A673 (cell line): ENCODE results near the gene MGAT3. TPM values are rescaled to one million over a fixed set of nuclear protein-coding genes. Genes with fewer than 3 reads are reported as not detected.

ENCODE experiments used
- BruUV-seq: library from RNA; stranded (reverse); fragments of 400-500 nt; replicated peaks from 2 replicates; lab custom pipeline; 2021; lab: Mats Ljungman, UMichigan
- CTCF ChIA-PET: fragments of 300-600 bp; sonication (Branson Sonifier 250); formaldehyde crosslinking; loops from one replicate; lab custom pipeline; 2022; ENCODE audit warnings: antibody characterized with exemption; lab: Charles Lee
- POLR2A ChIA-PET: fragments of 300-600 bp; sonication (Branson Sonifier 250); formaldehyde crosslinking; loops from one replicate; lab custom pipeline; 2022; ENCODE audit warnings: antibody characterized with exemption; ENCODE audit not compliant: low non-redundant PET; lab: Charles Lee
- DNase-seq: peaks from one replicate; pipeline ENCODE4 v3.0.0-alpha.2; 2015; ENCODE audit warnings: low spot score
- H3K27ac ChIP-seq: fragments of 200-600 bp; sonication (generic); 2 replicates; pipeline ENCODE4 v1.5.1; 2016; ENCODE audit warnings: mixed run types, low read depth, mild to moderate bottlenecking, mixed read lengths, antibody characterized with exemption, low read length; ENCODE audit not compliant: poor library complexity, severe bottlenecking
- H3K27me3 ChIP-seq: fragments of 200-600 bp; sonication (generic); replicated peaks from 2 replicates; pipeline ENCODE4 v1.6.1; 2017; ENCODE audit warnings: mixed run types, low read depth, mild to moderate bottlenecking, mixed read lengths, antibody characterized with exemption, low read length; ENCODE audit not compliant: insufficient read depth, poor library complexity
- H3K36me3 ChIP-seq: fragments of 200-600 bp; sonication (generic); 2 replicates; pipeline ENCODE4 v1.6.1; 2016; ENCODE audit warnings: mixed run types, mild to moderate bottlenecking, mixed read lengths, antibody characterized with exemption, low read length; ENCODE audit not compliant: insufficient read depth, poor library complexity, severe bottlenecking
- H3K4me1 ChIP-seq: fragments of 200-600 bp; sonication (generic); 2 replicates; pipeline ENCODE4 v1.6.1; 2017; ENCODE audit warnings: mixed run types, mild to moderate bottlenecking, mixed read lengths, antibody characterized with exemption, low read length; ENCODE audit not compliant: insufficient read depth, poor library complexity, severe bottlenecking
- H3K4me3 ChIP-seq: fragments of 200-600 bp; sonication (generic); 2 replicates; pipeline ENCODE4 v1.5.1; 2016; ENCODE audit warnings: low read depth, mixed run types, mild to moderate bottlenecking, mixed read lengths, low read length; ENCODE audit not compliant: poor library complexity, severe bottlenecking
- H3K9me3 ChIP-seq: fragments of 200-600 bp; sonication (generic); 2 replicates; pipeline ENCODE4 v1.6.1; 2016; ENCODE audit warnings: mixed run types, low read depth, mild to moderate bottlenecking, mixed read lengths, antibody characterized with exemption, low read length; ENCODE audit not compliant: poor library complexity, severe bottlenecking
- CTCF ChIP-seq: fragments of 300-800, 200-600 bp; sonication (generic); conservative IDR thresholded peaks from 2 replicates; pipeline ENCODE4 v1.5.1; 2017; ENCODE audit warnings: low read depth, mild to moderate bottlenecking, antibody characterized with exemption, low read length, moderate library complexity, mixed read lengths
- EZH2 ChIP-seq: fragments of 200-600 bp; sonication (generic); IDR thresholded peaks from 2 replicates; pipeline ENCODE4 v1.6.1; 2017; ENCODE audit warnings: borderline replicate concordance, low read depth, mild to moderate bottlenecking, mixed read lengths, antibody characterized with exemption, low read length; ENCODE audit not compliant: poor library complexity, severe bottlenecking
- intact Hi-C: fragments of 100-400 bp; cut with micrococcal nuclease; formaldehyde crosslinking; loops from one replicate; pipeline ENCODE4 v1.10.0; 2022; ENCODE audit not compliant: unreplicated experiment
- total RNA-seq: library from RNA; stranded (reverse); gene quantifications from 2 replicates; pipeline ENCODE4 v1.2.3, GENCODE V29; 2021

The MGAT3 gene
- total RNA-seq, 1 experiment from 2014 or later, result 2.7 TPM

GRCh38 chr22:39422721-39423120 lies 34.1 kb upstream of the MGAT3 start:
- H3K4me3 ChIP-seq, result no peak overlapping the region
- ChIA-PET POLR2A (no interaction called here), CTCF (no interaction called here)
- H3K27ac ChIP-seq, result no peak overlapping the region
- BruUV-seq, result no TSS peak
- H3K4me1 ChIP-seq, result peaks cover 4% of the 10 kb centered on the region
- H3K27me3 ChIP-seq, result no peaks in the 10 kb centered on the region
- DNase-seq, result no peak
- intact Hi-C loops, result no loop called here
- H3K36me3 ChIP-seq, result peaks cover 60% of the 10 kb centered on the region
- no peaks in the 10 kb centered on the region for H3K9me3 ChIP-seq
- TF ChIP-seq CTCF (no peak), EZH2 (no peak)

GRCh38 chr22:39423976-39424375 lies 32.8 kb upstream of the MGAT3 start:
- H3K27me3 ChIP-seq, result no peaks in the 10 kb centered on the region
- no peak overlapping the region for H3K4me3 ChIP-seq
- intact Hi-C loops, result no loop called here
- no peak for DNase-seq
- peaks cover 15% of the 10 kb centered on the region for H3K4me1 ChIP-seq
- ChIA-PET CTCF (no interaction called here), POLR2A (no interaction called here)
- TF ChIP-seq EZH2 (no peak), CTCF (no peak)
- H3K36me3 ChIP-seq, result peaks cover 54% of the 10 kb centered on the region
- no TSS peak for BruUV-seq
- H3K27ac ChIP-seq, result no peak overlapping the region
- H3K9me3 ChIP-seq, result no peaks in the 10 kb centered on the region

DNA sequence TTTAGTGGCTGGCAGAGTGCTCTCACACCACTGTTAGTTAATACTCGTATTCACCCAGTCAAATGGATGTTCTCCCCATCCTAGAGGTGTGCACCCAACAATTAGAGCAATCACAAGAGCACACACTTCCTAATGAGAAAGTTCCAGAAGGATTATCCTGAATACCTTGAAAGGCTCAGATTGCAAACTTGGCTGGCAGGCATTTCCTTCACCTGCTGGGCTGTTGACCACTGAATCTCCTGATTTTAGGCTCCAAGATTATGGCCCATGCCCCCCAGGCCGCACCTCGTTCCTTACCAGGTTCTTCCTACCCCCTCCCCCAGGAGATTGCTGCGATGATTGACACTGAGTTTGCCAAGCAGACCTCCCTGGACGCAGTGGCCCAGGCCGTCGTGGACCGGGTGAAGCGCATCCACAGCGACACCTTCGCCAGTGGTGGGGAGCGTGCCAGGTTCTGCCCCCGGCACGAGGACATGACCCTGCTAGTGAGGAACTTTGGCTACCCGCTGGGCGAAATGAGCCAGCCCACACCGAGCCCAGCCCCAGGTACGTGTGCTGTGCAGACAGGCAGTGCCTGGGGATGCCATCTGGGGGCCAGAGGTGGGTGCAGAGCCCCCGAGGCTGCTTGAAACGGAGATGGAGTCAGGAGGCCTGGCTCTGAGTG lies 30.3 kb upstream of the MGAT3 start:
- BruUV-seq, result no TSS peak
- peaks cover 46% of the 10 kb centered on the region for H3K36me3 ChIP-seq
- no peak for TF ChIP-seq EZH2
- TF ChIP-seq CTCF, result no peak
- H3K27me3 ChIP-seq, result no peaks in the 10 kb centered on the region
- DNase-seq, result no peak
- no peak overlapping the region for H3K27ac ChIP-seq
- intact Hi-C loops, result no loop called here
- POLR2A ChIA-PET, result no interaction called here
- no peaks in the 10 kb centered on the region for H3K9me3 ChIP-seq
- H3K4me1 ChIP-seq, result peaks cover 22% of the 10 kb centered on the region
- no peak overlapping the region for H3K4me3 ChIP-seq
- CTCF ChIA-PET, result no interaction called here
